Measurements from ENCODE around the gene HTRA2. TPM values are rescaled to one million over a fixed set of nuclear protein-coding genes. Genes with fewer than 3 reads are reported as not detected.

The HTRA2 gene
- total and polyA plus RNA-seq, 4 donors = 27.4 to 46.9 (median 33.7) TPM

GRCh38 chr2:74512744-74513604, 16.8 kb upstream of the HTRA2 start:
- WGBS, 2 donors = 8% methylated on average over 26 to 36 of the region's 36 CpGs
- no peak for ATAC-seq (ENCODE audit: low FRiP score)
- no peak overlapping the region for H3K4me3 ChIP-seq (ENCODE audit: low read length in 2 of 2)
- no peaks in the 10 kb centered on the region for H3K9me3 ChIP-seq (ENCODE audit: control insufficient read depth, low read length)
- H3K27ac ChIP-seq (ENCODE audit: low read depth in 1 of 2, low read length in 2 of 2) = no peak overlapping the region
- no peaks in the 10 kb centered on the region for H3K36me3 ChIP-seq (ENCODE audit: control insufficient read depth in 1 of 2, insufficient read depth in 2 of 2, low read length in 1 of 2)
- H3K27me3 ChIP-seq (ENCODE audit: control insufficient read depth in 1 of 2, insufficient read depth in 2 of 2, low read length in 1 of 2) = no peaks in the 10 kb centered on the region
- intact Hi-C loops (cut with DNase I) = no loop called here
- H3K4me1 ChIP-seq (ENCODE audit: control insufficient read depth in 1 of 2, insufficient read depth in 2 of 2, low read length in 2 of 2) = no peaks in the 10 kb centered on the region
- DNase-seq = no peak

GRCh38 chr2:74513605-74514367, 15.9 kb upstream of the HTRA2 start:
- 6% methylated on average over 49 to 52 of the region's 52 CpGs for WGBS, 2 donors
- intact Hi-C loops (cut with DNase I) = no loop called here
- Histone ChIP-seq H3K9me3 (ENCODE audit: control insufficient read depth, low read length) (no peaks in the 10 kb centered on the region), H3K4me3 (ENCODE audit: low read length in 2 of 2) (no peak overlapping the region), H3K27me3 (ENCODE audit: control insufficient read depth in 1 of 2, insufficient read depth in 2 of 2, low read length in 1 of 2) (no peaks in the 10 kb centered on the region), H3K27ac (ENCODE audit: low read depth in 1 of 2, low read length in 2 of 2) (no peak overlapping the region), H3K36me3 (ENCODE audit: control insufficient read depth in 1 of 2, insufficient read depth in 2 of 2, low read length in 1 of 2) (no peaks in the 10 kb centered on the region), H3K4me1 (ENCODE audit: control insufficient read depth in 1 of 2, insufficient read depth in 2 of 2, low read length in 2 of 2) (no peaks in the 10 kb centered on the region)
- DNase-seq (peak in 1 of 2 donors; percentile 72), ATAC-seq (ENCODE audit: low FRiP score) (no peak)

- Histone ChIP-seq H3K4me1 (ENCODE audit: control insufficient read depth in 1 of 2, insufficient read depth in 2 of 2, low read length in 2 of 2) (no peaks in the 10 kb centered on the region), H3K27ac (ENCODE audit: low read depth in 1 of 2, low read length in 2 of 2) (no peak within 1 kb of the TSS), H3K36me3 (ENCODE audit: control insufficient read depth in 1 of 2, insufficient read depth in 2 of 2, low read length in 1 of 2) (no peaks in the 10 kb centered on the region), H3K27me3 (ENCODE audit: control insufficient read depth in 1 of 2, insufficient read depth in 2 of 2, low read length in 1 of 2) (no peaks in the 10 kb centered on the region), H3K4me3 (ENCODE audit: low read length in 2 of 2) (no peak within 1 kb of the TSS), H3K9me3 (ENCODE audit: control insufficient read depth, low read length) (no peaks in the 10 kb centered on the region)
- intact Hi-C loops (cut with DNase I) = no loop called here
- DNase-seq = no peak
- no peak for ATAC-seq (ENCODE audit: low FRiP score)
- WGBS, 2 donors = 3 to 5% methylated on average over 52 to 82 of the region's 82 CpGs
Observed at GRCh38 chr2:74514368-74515270, 15.1 kb upstream of the HTRA2 start, which contains the start of gene TLX2. Gene TLX2, plus strand, starts transcription at chr2:74514450. Its CDS starts 357 bp downstream, at chr2:74514807.

- Histone ChIP-seq H3K27me3 (ENCODE audit: control insufficient read depth in 1 of 2, insufficient read depth in 2 of 2, low read length in 1 of 2) (peaks cover 0 to 3% of the 10 kb centered on the region in 2 donors), H3K36me3 (ENCODE audit: control insufficient read depth in 1 of 2, insufficient read depth in 2 of 2, low read length in 1 of 2) (no peaks in the 10 kb centered on the region), H3K27ac (ENCODE audit: low read depth in 1 of 2, low read length in 2 of 2) (no peak overlapping the region), H3K4me3 (ENCODE audit: low read length in 2 of 2) (no peak overlapping the region), H3K4me1 (ENCODE audit: control insufficient read depth in 1 of 2, insufficient read depth in 2 of 2, low read length in 2 of 2) (no peaks in the 10 kb centered on the region), H3K9me3 (ENCODE audit: control insufficient read depth, low read length) (no peaks in the 10 kb centered on the region)
- ATAC-seq (ENCODE audit: low FRiP score) (no peak), DNase-seq (no peak)
- intact Hi-C loops (cut with DNase I) = no loop called here
- 4 to 6% methylated on average over 53 to 60 of the region's 60 CpGs for WGBS, 2 donors
Observed at GRCh38 chr2:74515271-74515980, 14.3 kb upstream of the HTRA2 start.

- ATAC-seq (ENCODE audit: low FRiP score) (peak; percentile 42), DNase-seq (peak; percentile 78 to 84)
- no peaks in the 10 kb centered on the region for H3K4me1 ChIP-seq (ENCODE audit: control insufficient read depth in 1 of 2, insufficient read depth in 2 of 2, low read length in 2 of 2)
- H3K9me3 ChIP-seq (ENCODE audit: control insufficient read depth, low read length) = no peaks in the 10 kb centered on the region
- H3K27ac ChIP-seq (ENCODE audit: low read depth in 1 of 2, low read length in 2 of 2) = no peak overlapping the region
- no peak overlapping the region for H3K4me3 ChIP-seq (ENCODE audit: low read length in 2 of 2)
- intact Hi-C loops (cut with DNase I) = no loop called here
- 2 to 3% methylated on average over 67 to 72 of the region's 72 CpGs for WGBS, 2 donors
- H3K27me3 ChIP-seq (ENCODE audit: control insufficient read depth in 1 of 2, insufficient read depth in 2 of 2, low read length in 1 of 2) = peaks cover 0 to 3% of the 10 kb centered on the region in 2 donors
- H3K36me3 ChIP-seq (ENCODE audit: control insufficient read depth in 1 of 2, insufficient read depth in 2 of 2, low read length in 1 of 2) = no peaks in the 10 kb centered on the region
Observed at GRCh38 chr2:74515981-74516633, 13.6 kb upstream of the HTRA2 start.

GRCh38 chr2:74516650-74517049, 13.1 kb upstream of the HTRA2 start:
- ATAC-seq (ENCODE audit: low FRiP score) (no peak), DNase-seq (no peak)
- peaks cover 0 to 3% of the 10 kb centered on the region in 2 donors for H3K27me3 ChIP-seq (ENCODE audit: control insufficient read depth in 1 of 2, insufficient read depth in 2 of 2, low read length in 1 of 2)
- no peak overlapping the region for H3K4me3 ChIP-seq (ENCODE audit: low read length in 2 of 2)
- no peaks in the 10 kb centered on the region for H3K9me3 ChIP-seq (ENCODE audit: control insufficient read depth, low read length)
- H3K4me1 ChIP-seq (ENCODE audit: control insufficient read depth in 1 of 2, insufficient read depth in 2 of 2, low read length in 2 of 2) = no peaks in the 10 kb centered on the region
- no peaks in the 10 kb centered on the region for H3K36me3 ChIP-seq (ENCODE audit: control insufficient read depth in 1 of 2, insufficient read depth in 2 of 2, low read length in 1 of 2)
- no peak overlapping the region for H3K27ac ChIP-seq (ENCODE audit: low read depth in 1 of 2, low read length in 2 of 2)
- intact Hi-C loops (cut with DNase I) = no loop called here
- WGBS, 2 donors = 64 to 65% methylated on average over 13 of the region's 13 CpGs

GRCh38 chr2:74522516-74522915, 7.2 kb upstream of the HTRA2 start:
- DNase-seq (no peak), ATAC-seq (ENCODE audit: low FRiP score) (no peak)
- no peaks in the 10 kb centered on the region for H3K9me3 ChIP-seq (ENCODE audit: control insufficient read depth, low read length)
- no peak overlapping the region for H3K27ac ChIP-seq (ENCODE audit: low read depth in 1 of 2, low read length in 2 of 2)
- H3K4me3 ChIP-seq (ENCODE audit: low read length in 2 of 2) = no peak overlapping the region
- intact Hi-C loops (cut with DNase I) = no loop called here
- peaks cover 0 to 3% of the 10 kb centered on the region in 2 donors for H3K27me3 ChIP-seq (ENCODE audit: control insufficient read depth in 1 of 2, insufficient read depth in 2 of 2, low read length in 1 of 2)
- H3K4me1 ChIP-seq (ENCODE audit: control insufficient read depth in 1 of 2, insufficient read depth in 2 of 2, low read length in 2 of 2) = no peaks in the 10 kb centered on the region
- WGBS, 2 donors = 71 to 72% methylated on average over 3 of the region's 3 CpGs
- peaks cover 0 to 5% of the 10 kb centered on the region in 2 donors for H3K36me3 ChIP-seq (ENCODE audit: control insufficient read depth in 1 of 2, insufficient read depth in 2 of 2, low read length in 1 of 2)
